Measurements from ENCODE around the gene BRD3. TPM values are rescaled to one million over a fixed set of nuclear protein-coding genes. Genes with fewer than 3 reads are reported as not detected.
A peak's percentile ranks its signal among the peaks of the same experiment; 100 is the strongest.
"Not testable (repeated sequence)": the region's sequence is repeated elsewhere in the genome, so short reads cannot be mapped to it uniquely, and the experiment has no call there.

Gene BRD3
- 10 to 100 TPM; 30.4 to 44.1 (median 33.8) TPM for polyA plus RNA-seq (ENCODE audit: insufficient read depth in 1 of 5, insufficient read length in 5 of 5, low replicate concordance in 1 of 5)
- long read RNA-seq, donor 1, full-length matches to known transcripts = 1 of 1 reads
- long read RNA-seq, donor 1, partial matches to known transcripts = 0 of 1 reads
- long read RNA-seq, donor 1, other reads (novel, unspliced or antisense) = 0 of 1 reads
- long read RNA-seq, donor 2, full-length matches to known transcripts = 2 of 2 reads
- long read RNA-seq, donor 2, partial matches to known transcripts = 0 of 2 reads
- long read RNA-seq, donor 2, other reads (novel, unspliced or antisense) = 0 of 2 reads
- long read RNA-seq, donor 3, partial matches to known transcripts = 0 of 1 reads
- long read RNA-seq, donor 3, other reads (novel, unspliced or antisense) = 0 of 1 reads
- long read RNA-seq, donor 4, partial matches to known transcripts = 19 of 19 reads
- long read RNA-seq, donor 4, other reads (novel, unspliced or antisense) = 0 of 19 reads
- long read RNA-seq, donor 5, full-length matches to known transcripts = 5 of 12 reads
- long read RNA-seq, donor 5, partial matches to known transcripts = 7 of 12 reads
- long read RNA-seq, donor 5, other reads (novel, unspliced or antisense) = 0 of 12 reads
- long read RNA-seq, donor 6, full-length matches to known transcripts = 1 of 14 reads
- long read RNA-seq, donor 6, partial matches to known transcripts = 13 of 14 reads
- long read RNA-seq, donor 6, other reads (novel, unspliced or antisense) = 0 of 14 reads
- long read RNA-seq, donor 7, full-length matches to known transcripts = 8 of 15 reads
- long read RNA-seq, donor 7, partial matches to known transcripts = 7 of 15 reads
- long read RNA-seq, donor 7, other reads (novel, unspliced or antisense) = 0 of 15 reads
- long read RNA-seq, donor 8, partial matches to known transcripts = 9 of 9 reads
- long read RNA-seq, donor 8, other reads (novel, unspliced or antisense) = 0 of 9 reads

DNA sequence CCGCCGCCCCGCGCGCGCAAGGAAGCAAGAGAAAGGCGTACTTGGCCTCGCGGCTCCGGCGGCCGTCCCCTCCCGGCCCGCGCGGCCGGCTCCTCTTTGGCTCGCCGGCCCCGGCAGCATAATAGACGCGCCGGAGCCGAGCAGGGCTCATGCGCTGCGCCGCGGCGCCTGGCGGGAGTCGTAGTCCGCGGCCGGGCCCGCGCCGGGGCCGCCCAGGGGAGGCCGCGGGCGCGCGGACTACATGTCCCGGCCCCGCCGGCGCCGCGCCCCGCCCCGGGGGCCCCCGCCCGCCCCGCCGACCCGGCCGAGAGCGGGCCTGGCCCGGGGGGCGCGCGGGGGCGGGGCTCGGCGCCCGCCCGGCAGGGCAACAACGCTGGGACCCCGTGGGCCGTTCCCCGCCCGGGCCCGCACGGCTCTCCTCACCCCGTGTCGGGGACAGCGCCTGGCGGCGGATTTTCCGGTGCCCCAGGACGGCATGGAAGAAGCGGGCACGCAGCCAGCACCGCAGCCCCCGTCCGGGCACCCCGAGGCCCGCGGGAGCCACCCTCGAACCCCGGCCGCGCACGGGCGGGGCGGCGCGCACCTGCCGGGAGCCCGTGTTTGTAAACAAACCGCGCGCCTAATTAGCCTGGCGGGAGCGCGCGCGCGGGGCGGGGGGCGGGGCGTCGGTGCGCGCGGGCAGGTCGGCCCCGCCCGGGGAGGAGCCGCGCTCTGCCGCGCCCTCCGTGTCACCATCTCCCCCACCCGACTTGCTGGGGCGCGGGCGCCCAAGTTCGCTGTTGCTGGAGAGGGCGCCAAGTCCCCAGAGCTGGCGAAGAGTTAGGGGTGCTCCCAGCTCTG, at the start of gene BRD3:
Gene BRD3, minus strand, starts transcription at position 123 of the 840 bp plus-strand sequence. CDS start 14,549 bp downstream, outside the sequence.
- peak; percentile 88 to 89 for DNase-seq

GRCh38 chr9:134112561-134112960, 44.7 kb upstream of the BRD3 start:
- DNase-seq = no peak

GRCh38 chr9:134111064-134111463, 43.2 kb upstream of the BRD3 start:
- DNase-seq = no peak

DNA sequence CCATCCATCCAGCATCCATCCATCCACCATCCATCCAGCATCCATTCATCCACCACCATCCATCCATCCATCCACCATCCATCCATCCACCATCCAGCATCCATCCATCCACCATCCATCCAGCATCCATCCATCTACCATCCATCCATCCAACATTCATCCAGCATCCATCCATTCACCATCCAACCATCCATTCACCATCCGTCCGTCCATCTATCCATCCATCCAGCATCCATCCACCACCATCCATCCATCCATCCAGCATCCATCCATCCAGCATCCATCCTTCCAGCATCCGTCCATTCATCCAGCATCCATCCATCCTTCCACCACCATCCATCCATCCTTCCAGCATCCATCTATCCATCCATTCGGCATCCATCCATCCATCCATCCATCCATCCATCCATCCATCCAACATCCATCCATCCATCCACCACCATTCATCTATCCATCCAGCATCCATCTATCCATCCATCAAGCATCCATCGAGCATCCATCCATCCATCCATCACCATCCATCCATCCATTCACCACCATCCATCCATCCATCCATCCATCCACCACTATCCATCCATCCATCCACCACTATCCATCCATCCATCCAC, 35.7 kb upstream of the BRD3 start:
- DNase-seq = no peak

DNA sequence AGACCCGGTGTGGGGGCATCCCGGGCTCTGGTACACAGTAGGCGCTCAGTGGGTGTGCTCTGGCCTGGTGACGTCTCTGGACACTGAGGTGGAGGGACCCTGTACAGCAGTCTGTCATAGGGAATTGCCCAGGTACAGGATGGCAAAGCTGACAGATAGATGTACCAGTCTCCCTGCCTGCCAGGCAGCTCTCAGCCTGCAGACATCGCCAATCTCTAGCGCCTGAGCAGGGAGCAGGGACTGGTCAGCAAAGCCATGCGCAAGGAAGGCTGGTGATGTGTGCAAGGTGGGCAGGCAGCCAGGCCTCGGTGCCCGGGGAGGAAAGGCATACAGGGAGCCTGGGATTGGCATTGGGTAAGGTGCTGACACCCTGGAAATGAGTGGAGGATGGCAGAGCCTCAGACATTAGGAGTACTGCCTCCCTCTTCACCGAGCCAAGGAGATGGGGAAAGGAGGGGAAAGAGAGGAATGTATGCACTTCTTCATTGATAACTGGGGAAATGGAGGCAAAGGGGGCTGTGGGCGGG, 33.9 kb upstream of the BRD3 start:
- no peak for DNase-seq

DNA sequence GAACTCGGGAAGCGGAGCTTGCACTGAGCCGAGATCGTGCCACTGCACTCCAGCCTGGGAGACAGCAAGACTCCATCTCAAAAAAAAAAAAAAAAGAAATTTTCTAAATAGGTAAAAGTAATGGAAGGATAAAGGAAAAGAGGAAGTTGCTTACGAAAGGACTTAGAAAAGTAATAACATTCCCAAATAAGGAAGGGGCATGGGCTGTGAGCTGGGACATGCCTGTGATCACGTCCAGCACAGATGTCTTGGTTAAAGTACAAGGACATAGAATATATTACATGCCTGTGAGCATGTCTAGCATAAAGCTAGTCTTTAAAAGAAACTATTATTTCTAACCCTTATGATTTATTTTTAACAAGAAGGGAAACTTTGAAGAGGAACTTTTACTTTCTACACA, 33.3 kb upstream of the BRD3 start:
- DNase-seq = not testable (repeated sequence)

- DNase-seq = no peak
These were observed 32.2 kb upstream of the BRD3 start for GRCh38 chr9:134100040-134100439.

DNA sequence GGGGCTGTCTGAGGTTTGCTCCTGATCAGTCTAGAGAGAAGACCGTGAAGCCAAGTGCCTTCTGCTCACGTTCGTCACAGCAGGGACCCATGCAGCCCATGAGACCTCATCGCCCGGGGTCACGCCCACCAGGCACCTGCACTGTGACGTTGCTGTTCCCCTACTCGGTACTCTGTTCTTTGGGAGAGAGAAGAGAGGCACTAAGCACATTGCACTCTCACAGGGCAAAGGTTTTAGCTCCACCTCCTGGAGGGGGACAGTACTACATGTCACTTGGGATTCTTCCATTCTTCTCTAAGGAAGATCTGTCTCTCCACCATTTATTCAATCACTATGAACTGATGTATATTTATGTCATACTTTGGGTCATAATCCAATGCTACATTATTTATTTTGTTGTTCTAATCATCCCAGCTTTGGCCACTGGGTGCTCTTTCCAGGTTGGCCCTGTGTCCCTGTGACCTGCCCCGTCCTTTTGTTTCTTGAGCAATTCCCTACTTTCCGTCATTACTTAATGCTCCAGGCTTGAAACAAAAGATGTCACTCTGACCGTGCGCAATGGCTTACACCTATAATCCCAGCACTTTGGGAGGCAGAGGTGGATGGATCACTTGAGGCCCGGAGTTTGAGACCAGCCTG, 31.4 kb upstream of the BRD3 start:
- no peak for DNase-seq

DNA sequence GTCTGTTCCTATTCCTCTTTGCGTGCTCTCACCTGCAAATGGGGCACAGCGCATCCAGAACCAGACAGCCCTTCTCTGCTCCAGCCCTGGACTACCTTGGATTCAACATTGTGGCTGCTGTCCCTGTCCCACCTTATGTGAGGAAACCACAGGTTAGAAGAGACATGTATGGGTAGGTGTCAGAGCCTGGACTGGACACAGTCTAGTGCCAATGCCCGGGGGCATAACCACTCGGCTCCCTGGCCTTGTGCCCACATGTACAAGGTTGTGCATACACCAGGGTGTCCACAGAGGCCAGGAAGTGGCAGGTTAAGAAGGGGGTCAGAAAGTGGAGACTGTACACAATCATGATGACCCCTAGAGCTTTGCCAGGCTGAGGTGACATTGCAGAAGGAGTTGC, 22.1 kb upstream of the BRD3 start:
- DNase-seq = no peak

DNA sequence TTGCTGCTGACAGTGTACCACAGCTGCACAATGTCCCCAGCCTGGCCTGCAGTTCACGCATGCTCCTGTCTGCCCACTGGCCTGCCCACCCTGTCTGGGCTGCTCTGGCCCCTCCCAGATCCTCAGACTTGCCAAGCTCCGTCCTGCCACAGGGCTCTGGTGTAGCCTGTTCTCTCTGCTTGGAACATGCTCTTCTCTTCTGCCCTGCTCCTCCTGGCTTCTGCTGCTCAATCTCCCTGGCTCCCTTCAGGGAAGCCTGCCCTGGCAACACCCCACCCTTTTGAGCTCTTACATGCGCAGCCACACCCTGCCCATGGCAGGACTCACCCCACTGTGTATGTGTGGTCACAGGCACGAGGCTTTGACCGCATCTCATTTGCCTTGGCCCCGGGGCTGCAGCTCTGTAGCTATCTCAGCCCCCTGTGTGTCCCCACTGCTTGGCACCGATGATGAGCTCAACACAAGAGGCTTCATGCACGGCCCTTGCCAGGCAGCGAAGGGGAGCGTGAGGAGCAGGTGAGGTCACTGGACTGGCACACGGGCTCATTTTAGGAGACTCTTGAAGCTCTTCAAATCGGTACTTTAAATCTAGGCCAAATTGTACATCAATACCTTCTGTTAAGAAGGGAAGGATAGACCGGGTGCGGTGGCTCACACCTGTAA, 20.4 kb upstream of the BRD3 start:
- no peak for DNase-seq

DNA sequence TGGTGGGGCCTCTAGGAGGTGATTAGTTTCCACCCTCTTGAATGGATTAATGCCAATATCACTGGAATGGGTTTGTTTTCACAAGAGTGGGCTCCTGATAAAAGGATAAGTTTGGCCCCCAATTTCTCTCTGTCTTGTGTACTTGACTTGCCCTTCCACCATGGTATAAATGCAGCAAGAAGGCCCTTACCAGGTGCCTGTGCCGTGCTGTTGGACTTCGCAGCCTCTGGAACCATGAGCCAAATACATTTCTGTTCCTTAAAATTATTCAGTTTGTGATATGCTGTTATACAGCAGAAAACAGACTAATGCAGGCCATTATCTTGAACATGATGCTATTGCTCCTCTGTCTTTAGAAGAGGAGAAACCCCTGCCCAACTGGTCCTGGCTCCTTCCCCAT, 17.8 kb upstream of the BRD3 start:
- DNase-seq = no peak

DNA sequence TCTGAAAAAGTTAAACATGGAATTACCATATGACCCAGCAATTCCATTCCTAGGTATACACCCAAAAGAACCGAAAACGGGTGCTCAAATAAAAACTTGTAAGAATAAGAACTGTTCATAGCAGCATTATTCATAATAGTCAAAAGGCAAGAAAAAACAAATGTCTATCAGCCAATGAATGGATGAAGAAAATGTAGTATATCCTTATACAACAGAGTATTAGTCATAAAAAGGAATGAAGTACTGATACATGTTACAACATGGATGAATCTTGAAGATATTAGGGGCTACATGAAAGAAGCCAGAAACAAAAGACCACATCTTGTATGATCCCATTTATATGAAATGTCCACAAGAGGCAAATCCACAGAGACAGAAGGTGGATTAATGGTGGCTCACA, 15.6 kb upstream of the BRD3 start:
- DNase-seq = no peak

DNA sequence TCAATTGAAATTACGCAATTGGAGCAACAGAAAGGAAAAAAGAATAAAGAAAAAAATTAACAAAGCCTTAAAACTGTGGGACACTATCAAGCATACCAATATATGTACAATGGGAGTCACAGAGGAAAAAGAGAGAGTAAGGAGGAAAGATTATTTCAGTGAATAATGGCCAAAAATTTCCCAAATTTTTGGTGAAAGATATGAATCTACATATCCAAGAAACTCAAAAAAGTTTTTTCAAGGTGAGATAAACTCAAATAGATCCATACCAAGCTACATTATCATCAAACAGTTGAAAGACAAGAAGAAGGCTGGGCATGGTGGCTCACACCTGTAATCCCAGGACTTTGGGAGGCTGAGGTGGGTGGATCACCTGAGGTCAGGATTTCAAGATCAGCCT, 8.8 kb upstream of the BRD3 start:
- DNase-seq = no peak

DNA sequence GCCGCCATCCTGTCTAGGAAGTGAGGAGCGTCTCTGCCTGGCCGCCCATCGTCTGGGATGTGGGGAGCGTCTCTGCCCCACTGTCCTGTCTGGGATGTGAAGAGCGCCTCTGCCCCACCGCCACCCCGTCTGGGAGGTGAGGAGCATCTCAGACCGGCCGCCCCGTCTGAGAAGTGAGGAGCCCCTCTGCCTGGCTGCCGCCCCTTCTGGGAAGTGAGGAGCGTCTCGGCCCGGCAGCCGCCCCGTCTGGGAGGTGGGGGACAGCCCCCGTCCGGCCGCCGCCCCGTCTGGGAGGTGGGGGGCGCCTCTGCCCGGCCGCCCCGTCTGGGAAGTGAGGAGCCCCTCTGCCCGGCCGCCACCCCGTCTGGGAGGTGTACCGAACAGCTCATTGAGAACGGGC, 7.9 kb upstream of the BRD3 start:
- not testable (repeated sequence) for DNase-seq

GRCh38 chr9:134073500-134073899, 5.7 kb upstream of the BRD3 start:
- DNase-seq = no peak

DNA sequence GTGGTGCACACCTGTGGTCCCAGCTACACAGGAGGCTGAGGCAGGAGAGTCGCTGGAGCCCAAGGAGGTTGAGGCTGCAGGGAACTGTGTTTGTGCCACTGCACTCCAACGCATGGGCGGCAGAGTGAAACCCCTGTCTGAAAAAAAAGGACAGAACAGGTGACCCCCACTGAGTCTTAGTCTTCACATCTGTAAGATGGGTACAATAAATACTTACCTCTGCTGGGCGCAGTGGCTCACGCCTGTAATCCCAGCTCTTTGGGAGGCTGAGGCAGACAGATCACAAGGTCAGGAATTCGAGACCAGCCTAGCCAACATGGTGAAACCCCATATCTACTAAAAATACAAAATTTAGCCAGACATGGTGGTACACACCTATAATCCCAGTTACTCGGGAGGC, 4.9 kb upstream of the BRD3 start:
- DNase-seq = not testable (repeated sequence)

DNA sequence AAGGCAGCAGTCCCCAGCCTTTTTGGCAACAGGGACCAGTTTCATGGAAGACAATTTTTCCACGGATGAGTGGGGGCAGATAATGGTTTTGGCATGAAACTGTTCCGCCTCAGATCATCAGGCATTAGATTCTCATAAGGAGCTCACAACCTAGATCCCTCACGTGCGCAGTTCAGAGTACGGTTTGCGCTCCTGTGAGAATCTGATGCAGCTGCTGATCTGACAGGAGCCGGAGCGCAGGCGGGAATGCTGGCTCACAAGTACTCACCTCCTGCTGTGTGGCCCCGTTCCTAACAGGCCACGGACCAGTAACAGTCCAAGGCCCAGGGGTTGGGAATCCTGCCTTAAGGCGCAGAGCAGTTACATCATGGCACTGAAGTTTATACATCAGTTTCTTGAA, 3.3 kb upstream of the BRD3 start:
- no peak for DNase-seq

DNA sequence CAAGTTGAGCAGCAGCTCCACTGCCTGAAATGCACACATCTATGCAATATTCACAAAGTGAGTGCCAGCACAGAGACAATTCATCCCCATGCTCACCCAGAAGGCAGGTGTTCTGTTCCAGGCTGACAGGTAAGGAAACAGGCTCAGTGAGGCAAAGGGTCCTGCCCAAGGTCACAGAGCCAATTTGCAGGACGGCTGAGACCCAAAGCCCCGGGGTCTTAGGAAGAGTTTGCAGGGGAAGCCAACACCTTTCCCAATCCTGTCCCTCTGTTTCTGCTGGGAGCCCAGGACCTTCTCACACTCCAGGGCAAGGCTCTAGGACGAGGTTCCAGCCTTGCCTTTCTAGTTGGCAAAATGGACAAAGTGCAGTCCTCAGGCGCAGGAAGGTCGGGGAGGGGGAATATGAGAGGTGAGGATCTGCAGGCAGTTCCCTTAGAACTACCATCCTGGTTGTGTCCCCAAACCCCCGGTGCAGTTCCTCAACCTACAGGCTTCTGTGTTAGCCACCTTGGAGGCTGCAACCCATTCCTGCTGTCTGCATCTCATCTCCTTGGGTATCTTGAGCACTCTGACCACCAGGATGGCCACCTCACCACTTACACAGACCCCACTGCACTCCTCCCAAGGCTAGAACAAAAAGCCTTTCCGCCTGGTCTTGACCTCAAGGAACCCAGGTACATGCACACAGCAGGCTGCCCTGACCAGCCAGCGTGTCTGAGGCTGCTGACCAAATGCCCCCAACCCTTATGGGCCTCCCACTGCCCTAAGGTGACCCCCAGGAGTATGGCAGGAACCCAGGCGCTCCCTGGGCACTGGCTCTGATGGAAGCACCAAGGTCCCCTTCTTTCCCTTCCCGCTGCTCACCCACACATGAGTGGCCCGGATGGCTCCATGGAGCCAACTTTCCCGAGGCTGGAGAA, 1.9 kb upstream of the BRD3 start:
- DNase-seq = no peak

All from right lung (tissue), 10 donors.